WTC11 (cell line): ENCODE results near the gene CAMTA1.

Experiments
- ATF6 ChIP-seq: sonication (generic); formaldehyde crosslinking; IDR thresholded peaks from 2 replicates; pipeline ENCODE4 v1.8.1; 2023; ENCODE audit warnings: mild to moderate bottlenecking, missing genetic modification reagents
- ESRRA ChIP-seq: sonication (generic); formaldehyde crosslinking; IDR thresholded peaks from 2 replicates; pipeline ENCODE4 v1.8.1; 2022; ENCODE audit warnings: mild to moderate bottlenecking, missing genetic modification reagents, borderline replicate concordance
- JUN ChIP-seq: sonication (generic); formaldehyde crosslinking; IDR thresholded peaks from 2 replicates; pipeline ENCODE4 v1.8.0; 2023; ENCODE audit warnings: mild to moderate bottlenecking, missing genetic modification reagents
- MAX ChIP-seq: sonication (generic); formaldehyde crosslinking; IDR thresholded peaks from 2 replicates; pipeline ENCODE4 v1.8.0; 2022; ENCODE audit warnings: mild to moderate bottlenecking, missing genetic modification reagents
- STAT6 ChIP-seq: sonication (generic); formaldehyde crosslinking; conservative IDR thresholded peaks from 2 replicates; pipeline ENCODE4 v1.8.1; 2023; ENCODE audit warnings: mild to moderate bottlenecking, low read depth, missing genetic modification reagents, moderate library complexity
- ZNF219 ChIP-seq: sonication (generic); formaldehyde crosslinking; IDR thresholded peaks from 2 replicates; pipeline ENCODE4 v1.8.0; 2023; ENCODE audit warnings: missing genetic modification reagents, mild to moderate bottlenecking, borderline replicate concordance
- ZNF423 ChIP-seq: fragments of 250-450 bp; sonication (Bioruptor Pico); IDR thresholded peaks from 2 replicates; pipeline ENCODE4 v2.1.2; 2022; ENCODE audit warnings: mild to moderate bottlenecking, moderate library complexity
- TF ChIP-seq, protein P1 (sequence below): fragments of 200-600 bp; IDR thresholded peaks from 2 replicates; pipeline ENCODE4 v1.8.0; 2022; ENCODE audit warnings: antibody characterized with exemption
- TF ChIP-seq, protein P2 (sequence below): sonication (generic); formaldehyde crosslinking; IDR thresholded peaks from 2 replicates; pipeline ENCODE4 v1.8.0; 2022; ENCODE audit warnings: mild to moderate bottlenecking, missing genetic modification reagents
- TF ChIP-seq, protein P3 (sequence below): sonication (generic); formaldehyde crosslinking; IDR thresholded peaks from 2 replicates; pipeline ENCODE4 v1.8.1; 2022; ENCODE audit warnings: mild to moderate bottlenecking, missing genetic modification reagents, moderate library complexity, borderline replicate concordance

GRCh38 chr1:6937048-6937447 lies 151.8 kb downstream of the CAMTA1 start:
- TF ChIP-seq, protein P1, sequence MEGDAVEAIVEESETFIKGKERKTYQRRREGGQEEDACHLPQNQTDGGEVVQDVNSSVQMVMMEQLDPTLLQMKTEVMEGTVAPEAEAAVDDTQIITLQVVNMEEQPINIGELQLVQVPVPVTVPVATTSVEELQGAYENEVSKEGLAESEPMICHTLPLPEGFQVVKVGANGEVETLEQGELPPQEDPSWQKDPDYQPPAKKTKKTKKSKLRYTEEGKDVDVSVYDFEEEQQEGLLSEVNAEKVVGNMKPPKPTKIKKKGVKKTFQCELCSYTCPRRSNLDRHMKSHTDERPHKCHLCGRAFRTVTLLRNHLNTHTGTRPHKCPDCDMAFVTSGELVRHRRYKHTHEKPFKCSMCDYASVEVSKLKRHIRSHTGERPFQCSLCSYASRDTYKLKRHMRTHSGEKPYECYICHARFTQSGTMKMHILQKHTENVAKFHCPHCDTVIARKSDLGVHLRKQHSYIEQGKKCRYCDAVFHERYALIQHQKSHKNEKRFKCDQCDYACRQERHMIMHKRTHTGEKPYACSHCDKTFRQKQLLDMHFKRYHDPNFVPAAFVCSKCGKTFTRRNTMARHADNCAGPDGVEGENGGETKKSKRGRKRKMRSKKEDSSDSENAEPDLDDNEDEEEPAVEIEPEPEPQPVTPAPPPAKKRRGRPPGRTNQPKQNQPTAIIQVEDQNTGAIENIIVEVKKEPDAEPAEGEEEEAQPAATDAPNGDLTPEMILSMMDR: no peak
- TF ChIP-seq MAX (CRISPR knock-in tag) (no peak), ATF6 (no peak), JUN (CRISPR knock-in tag) (no peak), ESRRA (CRISPR knock-in tag) (no peak), STAT6 (no peak), ZNF423 (CRISPR knock-in tag) (no peak), ZNF219 (no peak)
- TF ChIP-seq, protein P2, sequence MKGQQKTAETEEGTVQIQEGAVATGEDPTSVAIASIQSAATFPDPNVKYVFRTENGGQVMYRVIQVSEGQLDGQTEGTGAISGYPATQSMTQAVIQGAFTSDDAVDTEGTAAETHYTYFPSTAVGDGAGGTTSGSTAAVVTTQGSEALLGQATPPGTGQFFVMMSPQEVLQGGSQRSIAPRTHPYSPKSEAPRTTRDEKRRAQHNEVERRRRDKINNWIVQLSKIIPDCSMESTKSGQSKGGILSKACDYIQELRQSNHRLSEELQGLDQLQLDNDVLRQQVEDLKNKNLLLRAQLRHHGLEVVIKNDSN (CRISPR knock-in tag): no peak
- TF ChIP-seq, protein P3, sequence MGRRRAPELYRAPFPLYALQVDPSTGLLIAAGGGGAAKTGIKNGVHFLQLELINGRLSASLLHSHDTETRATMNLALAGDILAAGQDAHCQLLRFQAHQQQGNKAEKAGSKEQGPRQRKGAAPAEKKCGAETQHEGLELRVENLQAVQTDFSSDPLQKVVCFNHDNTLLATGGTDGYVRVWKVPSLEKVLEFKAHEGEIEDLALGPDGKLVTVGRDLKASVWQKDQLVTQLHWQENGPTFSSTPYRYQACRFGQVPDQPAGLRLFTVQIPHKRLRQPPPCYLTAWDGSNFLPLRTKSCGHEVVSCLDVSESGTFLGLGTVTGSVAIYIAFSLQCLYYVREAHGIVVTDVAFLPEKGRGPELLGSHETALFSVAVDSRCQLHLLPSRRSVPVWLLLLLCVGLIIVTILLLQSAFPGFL (CRISPR knock-in tag): no peak
